GM19238 (cell line): Measurements from ENCODE around the gene TECTA.
A peak's percentile ranks its signal among the peaks of the same experiment; 100 is the strongest.
"Not testable (repeated sequence)": the region's sequence is repeated elsewhere in the genome, so short reads cannot be mapped to it uniquely, and the experiment has no call there.

Experiments used
- DNase-seq: peaks from one replicate; pipeline ENCODE4 v3.0.0; 2011; ENCODE audit warnings: low spot score; ENCODE audit not compliant: insufficient read length

The TECTA gene

GRCh38 chr11:121226415-121227263 lies 125.6 kb downstream of the TECTA start:
- no peak for DNase-seq

GRCh38 chr11:121228851-121229250 lies 127.8 kb downstream of the TECTA start:
- no peak for DNase-seq

DNA sequence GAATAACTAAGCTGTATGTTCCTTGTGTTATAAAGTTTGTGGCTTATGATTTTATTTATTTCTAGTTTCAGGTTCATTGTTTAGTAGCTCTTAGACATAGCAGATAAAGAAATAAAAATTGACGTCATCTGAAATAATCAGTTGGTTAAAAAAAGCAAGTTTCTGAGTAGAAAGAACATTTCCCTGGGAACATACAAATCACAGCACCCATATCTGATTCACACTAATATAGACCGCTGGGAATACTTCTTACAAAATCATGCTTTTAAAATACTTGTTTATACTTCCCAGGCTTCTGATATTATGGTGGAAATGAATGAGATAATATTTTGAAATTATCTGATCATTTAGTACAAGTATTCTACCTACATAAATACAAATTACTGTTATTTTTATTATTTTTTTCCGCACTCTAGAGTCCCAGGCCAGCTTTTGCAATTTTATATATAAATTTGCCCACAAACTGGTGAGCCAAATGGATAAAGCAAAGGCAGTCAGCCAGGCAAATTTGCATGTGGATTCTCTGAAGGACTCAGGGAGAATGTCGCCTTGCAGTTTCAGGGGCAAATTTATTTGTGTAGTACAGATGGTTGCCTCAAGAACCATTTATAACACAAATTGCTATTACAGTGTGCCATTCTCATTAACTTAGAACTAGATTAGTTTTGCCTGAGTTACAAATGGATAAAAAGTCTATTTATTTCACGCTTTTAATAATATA lies 128.6 kb downstream of the TECTA start:
- no peak for DNase-seq

DNA sequence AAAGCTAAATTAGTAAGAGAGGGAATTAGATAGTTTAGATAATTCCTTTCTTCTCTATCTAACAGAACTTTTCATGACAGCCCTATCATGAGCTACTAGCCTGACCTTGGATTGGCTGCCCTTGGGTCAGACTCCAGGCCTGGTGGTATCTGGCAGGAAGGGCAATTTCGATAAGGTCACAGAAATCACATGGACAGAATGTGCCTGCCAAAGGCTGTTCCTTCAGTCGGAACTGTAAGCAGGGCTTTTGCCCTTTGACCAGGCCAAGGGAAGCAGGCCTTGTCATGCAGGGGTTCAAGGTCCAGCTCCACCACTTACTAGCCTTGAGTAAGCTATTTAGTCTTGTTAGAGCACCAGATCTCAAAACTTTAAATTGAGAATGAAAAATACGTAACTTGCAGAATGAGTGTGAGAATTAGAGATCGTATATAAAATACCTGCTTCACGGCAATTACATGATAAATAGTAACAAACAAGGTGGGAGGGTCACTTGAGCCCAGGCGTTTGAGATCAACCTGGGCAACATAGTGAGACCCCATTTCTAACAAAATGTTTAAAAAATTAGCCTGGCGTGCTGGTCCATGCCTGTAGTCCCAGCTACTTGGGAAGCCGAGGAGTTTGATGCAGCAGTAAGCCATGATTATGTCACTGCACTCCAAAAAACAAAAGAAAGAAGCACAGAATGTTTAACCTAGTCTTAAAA lies 130.7 kb downstream of the TECTA start:
- DNase-seq = no peak

DNA sequence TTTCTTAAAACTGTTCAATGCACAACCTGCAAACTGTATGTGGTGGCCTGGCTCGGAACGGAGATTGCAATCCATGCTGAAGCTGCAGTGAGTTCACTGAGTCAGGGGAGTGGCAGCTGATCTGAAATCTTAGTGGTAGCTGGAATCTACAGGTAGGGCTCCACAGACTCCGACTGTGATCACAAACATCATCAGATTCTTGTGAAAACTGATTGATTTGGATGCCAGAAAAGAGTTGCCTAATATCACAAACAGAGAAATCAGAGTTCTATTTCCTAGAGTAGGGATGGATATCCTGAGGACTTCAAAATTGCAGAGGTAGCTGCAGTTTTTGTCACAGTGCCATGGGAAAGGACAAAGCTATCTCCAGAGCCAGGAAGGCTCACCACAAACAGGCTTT lies 134.0 kb downstream of the TECTA start:
- DNase-seq = no peak

- no peak for DNase-seq
Measured at GRCh38 chr11:121236115-121237001, 135.3 kb downstream of the TECTA start.

DNA sequence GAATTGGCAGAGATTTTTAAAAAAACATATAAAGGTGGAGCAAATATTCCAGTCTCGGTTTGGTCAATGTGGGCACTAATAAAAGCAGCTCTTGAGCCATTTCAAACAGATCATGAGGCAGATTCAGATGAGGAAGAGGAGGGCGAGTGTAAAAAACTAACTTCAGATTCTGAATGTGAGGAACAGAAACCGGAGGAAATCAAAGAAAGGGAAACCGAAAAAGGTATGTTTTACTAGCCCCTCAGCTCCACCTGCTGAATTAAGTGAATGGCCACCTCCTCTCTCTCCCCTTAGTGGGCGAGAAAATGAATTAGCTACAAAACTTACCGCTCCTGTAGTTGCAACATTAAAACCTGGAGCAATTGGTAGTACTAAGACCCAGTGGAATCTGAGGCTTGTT lies 136.2 kb downstream of the TECTA start:
- peak; percentile 28 for DNase-seq

GRCh38 chr11:121237686-121238658 lies 136.9 kb downstream of the TECTA start:
- DNase-seq = no peak

GRCh38 chr11:121238956-121239355 lies 137.9 kb downstream of the TECTA start:
- DNase-seq = no peak

- not testable (repeated sequence) for DNase-seq
Measured at GRCh38 chr11:121240001-121240400, 139.0 kb downstream of the TECTA start.

- no peak for DNase-seq
Measured at GRCh38 chr11:121240650-121241303, 139.7 kb downstream of the TECTA start.
